Measurements from ENCODE around the gene FOXN3. TPM values are rescaled to one million over a fixed set of nuclear protein-coding genes. Genes with fewer than 3 reads are reported as not detected.

The FOXN3 gene
- total RNA-seq, 1 experiment from 2014 or later: 125 TPM

DNA sequence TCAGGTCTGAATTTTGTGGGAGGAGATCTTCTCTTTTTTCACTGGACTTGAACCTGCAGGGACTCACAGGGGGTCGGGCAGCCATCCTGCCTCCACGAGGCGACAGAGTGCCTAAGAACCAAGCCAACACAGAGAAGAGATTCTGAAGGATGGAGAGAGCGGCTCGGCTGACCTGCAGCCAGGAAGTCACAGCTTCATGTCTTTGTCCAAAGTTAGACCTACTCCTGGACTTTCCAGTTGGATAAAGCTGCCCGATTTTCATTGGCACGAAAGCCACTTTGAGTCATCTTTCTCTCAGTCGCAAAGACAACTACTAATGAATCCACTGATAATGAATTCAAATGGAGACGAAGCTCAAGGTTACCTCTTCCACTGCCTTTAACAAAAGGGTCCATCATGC lies 106.8 kb downstream of the FOXN3 start:
- Histone ChIP-seq H2BK15ac (ENCODE audit: low read depth, low read length) (no peak overlapping the region), H3K4ac (ENCODE audit: low read depth, low read length) (no peak overlapping the region), H3K56ac (ENCODE audit: insufficient read length, low read depth, low read length) (no peak overlapping the region), H3K18ac (ENCODE audit: insufficient read length, low read depth, low read length) (no peak overlapping the region), H3K4me2 (ENCODE audit: insufficient read depth, insufficient read length, low read length) (no peak overlapping the region), H3K23me2 (ENCODE audit: insufficient read length, low read depth, low read length, poor library complexity, severe bottlenecking) (no peaks in the 10 kb centered on the region), H3K4me1 (ENCODE audit: insufficient read depth, low read length) (peaks cover 14% of the 10 kb centered on the region; the same call in 1 of the 2 replicates), H3K27ac (ENCODE audit: insufficient read length, low read depth, low read length) (no peak overlapping the region), H3K23ac (ENCODE audit: insufficient read length, low read depth, low read length) (no peak overlapping the region), H3K14ac (ENCODE audit: insufficient read depth, low read length) (no peak overlapping the region), H3K79me2 (ENCODE audit: insufficient read depth, low read length) (peaks cover 8% of the 10 kb centered on the region; the same call in 1 of the 2 replicates), H3K27me3 (ENCODE audit: insufficient read depth, low read length) (no peaks in the 10 kb centered on the region), H2BK120ac (ENCODE audit: low read depth, low read length, poor library complexity, severe bottlenecking) (no peak overlapping the region), H4K8ac (replicated peaks; ENCODE audit: insufficient read length, low read depth, low read length) (no peak overlapping the region), H2AK5ac (ENCODE audit: insufficient read length, low read length) (no peak overlapping the region), H4K91ac (ENCODE audit: insufficient read length, low read depth, low read length) (no peak overlapping the region), H4K5ac (ENCODE audit: insufficient read length, low read depth, low read length) (no peak overlapping the region), H2BK12ac (ENCODE audit: insufficient read length, low read depth, low read length) (no peak overlapping the region), H2AFZ (ENCODE audit: low read length) (no peak overlapping the region), H3K9ac (ENCODE audit: extremely low read depth, insufficient read length, low read length) (no peak overlapping the region), H4K20me1 (ENCODE audit: control insufficient read depth, insufficient read depth, insufficient read length) (no peaks in the 10 kb centered on the region), H3T11ph (ENCODE audit: low read length) (no peak overlapping the region), H2BK20ac (ENCODE audit: low read depth, low read length, poor library complexity, severe bottlenecking) (no peak overlapping the region), H3K9me3 (ENCODE audit: control insufficient read depth, low read depth, low read length) (no peaks in the 10 kb centered on the region), H3K79me1 (ENCODE audit: insufficient read depth, low read depth, low read length, poor library complexity, severe bottlenecking) (peaks cover 3% of the 10 kb centered on the region), H2BK5ac (ENCODE audit: insufficient read length, low read length) (no peak overlapping the region)
- H3K9me3 Mint-ChIP-seq: peaks cover 0 to 3% of the 10 kb centered on the region in 2 experiments; a peak in 2 of 5 replicates
- peaks cover 47 to 56% of the 10 kb centered on the region in 2 experiments for H3K4me1 Mint-ChIP-seq
- TF ChIP-seq, protein P1, sequence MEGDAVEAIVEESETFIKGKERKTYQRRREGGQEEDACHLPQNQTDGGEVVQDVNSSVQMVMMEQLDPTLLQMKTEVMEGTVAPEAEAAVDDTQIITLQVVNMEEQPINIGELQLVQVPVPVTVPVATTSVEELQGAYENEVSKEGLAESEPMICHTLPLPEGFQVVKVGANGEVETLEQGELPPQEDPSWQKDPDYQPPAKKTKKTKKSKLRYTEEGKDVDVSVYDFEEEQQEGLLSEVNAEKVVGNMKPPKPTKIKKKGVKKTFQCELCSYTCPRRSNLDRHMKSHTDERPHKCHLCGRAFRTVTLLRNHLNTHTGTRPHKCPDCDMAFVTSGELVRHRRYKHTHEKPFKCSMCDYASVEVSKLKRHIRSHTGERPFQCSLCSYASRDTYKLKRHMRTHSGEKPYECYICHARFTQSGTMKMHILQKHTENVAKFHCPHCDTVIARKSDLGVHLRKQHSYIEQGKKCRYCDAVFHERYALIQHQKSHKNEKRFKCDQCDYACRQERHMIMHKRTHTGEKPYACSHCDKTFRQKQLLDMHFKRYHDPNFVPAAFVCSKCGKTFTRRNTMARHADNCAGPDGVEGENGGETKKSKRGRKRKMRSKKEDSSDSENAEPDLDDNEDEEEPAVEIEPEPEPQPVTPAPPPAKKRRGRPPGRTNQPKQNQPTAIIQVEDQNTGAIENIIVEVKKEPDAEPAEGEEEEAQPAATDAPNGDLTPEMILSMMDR (conservative IDR thresholded peaks at IDR 0.05): no peak
- no peak for DNase-seq
- no peak overlapping the region; a peak in 1 of 5 replicates for H3K4me3 Mint-ChIP-seq
- H3K27ac Mint-ChIP-seq: peak overlapping the region in 1 of 3 experiments; percentile 48; a peak in 2 of 7 replicates
- no CpG with 5 or more reads among the region's 9 CpGs for WGBS (ENCODE audit: extremely low coverage, insufficient read length, low lambda C conversion rate)
- no peaks in the 10 kb centered on the region for H3K27me3 Mint-ChIP-seq (ENCODE audit: low read depth)
- H3K36me3 Mint-ChIP-seq (ENCODE audit: insufficient read depth in 1 of 3, low read depth in 3 of 3): peaks cover 19 to 35% (median 21%) of the 10 kb centered on the region in 3 experiments
